ENCODE measurements around the gene OR9A4.

DNA sequence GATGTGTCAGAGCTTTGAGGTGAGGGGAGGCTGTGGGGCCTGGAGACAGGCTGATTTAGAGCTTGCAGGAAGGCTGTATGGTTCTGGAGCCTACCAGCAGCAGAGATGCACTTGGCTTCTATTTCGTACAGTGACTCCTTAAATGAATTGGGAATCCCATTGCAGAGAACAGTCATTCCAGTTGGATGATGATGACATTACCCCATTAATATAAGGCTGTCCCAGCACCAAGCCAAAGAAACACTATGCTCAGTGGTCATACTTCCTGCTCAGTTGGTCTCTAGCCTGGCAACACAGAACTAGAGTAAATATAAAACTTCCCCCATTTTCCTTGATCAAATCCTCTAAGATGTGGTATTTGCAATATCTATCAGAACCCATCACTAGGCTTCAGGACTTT, 36.3 kb downstream of the OR9A4 start:
- TF ChIP-seq, protein P1, sequence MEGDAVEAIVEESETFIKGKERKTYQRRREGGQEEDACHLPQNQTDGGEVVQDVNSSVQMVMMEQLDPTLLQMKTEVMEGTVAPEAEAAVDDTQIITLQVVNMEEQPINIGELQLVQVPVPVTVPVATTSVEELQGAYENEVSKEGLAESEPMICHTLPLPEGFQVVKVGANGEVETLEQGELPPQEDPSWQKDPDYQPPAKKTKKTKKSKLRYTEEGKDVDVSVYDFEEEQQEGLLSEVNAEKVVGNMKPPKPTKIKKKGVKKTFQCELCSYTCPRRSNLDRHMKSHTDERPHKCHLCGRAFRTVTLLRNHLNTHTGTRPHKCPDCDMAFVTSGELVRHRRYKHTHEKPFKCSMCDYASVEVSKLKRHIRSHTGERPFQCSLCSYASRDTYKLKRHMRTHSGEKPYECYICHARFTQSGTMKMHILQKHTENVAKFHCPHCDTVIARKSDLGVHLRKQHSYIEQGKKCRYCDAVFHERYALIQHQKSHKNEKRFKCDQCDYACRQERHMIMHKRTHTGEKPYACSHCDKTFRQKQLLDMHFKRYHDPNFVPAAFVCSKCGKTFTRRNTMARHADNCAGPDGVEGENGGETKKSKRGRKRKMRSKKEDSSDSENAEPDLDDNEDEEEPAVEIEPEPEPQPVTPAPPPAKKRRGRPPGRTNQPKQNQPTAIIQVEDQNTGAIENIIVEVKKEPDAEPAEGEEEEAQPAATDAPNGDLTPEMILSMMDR (IDR thresholded peaks at IDR 0.05) = no peak
- no peak for TF ChIP-seq POLR2A (IDR thresholded peaks at IDR 0.05)
